PC-9 (cell line): Measurements from ENCODE around the gene GGT1. TPM values are rescaled to one million over a fixed set of nuclear protein-coding genes. Genes with fewer than 3 reads are reported as not detected.

Source experiments
- BruUV-seq: library from RNA; stranded (reverse); fragments of 400-500 nt; replicated peaks from 2 replicates; lab custom pipeline; 2021; lab: Mats Ljungman, UMichigan
- CTCF ChIA-PET: fragments of 300-600 bp; sonication (Branson Sonifier 250); formaldehyde crosslinking; loops from one replicate; lab custom pipeline; 2022; ENCODE audit warnings: antibody characterized with exemption; lab: Charles Lee
- POLR2A ChIA-PET: fragments of 300-600 bp; sonication (Branson Sonifier 250); formaldehyde crosslinking; loops from one replicate; lab custom pipeline; 2022; ENCODE audit warnings: antibody characterized with exemption; ENCODE audit not compliant: unreplicated experiment; lab: Charles Lee
- DNase-seq, 2 experiments: peaks; one replicate each; pipeline versions ENCODE4 v3.0.0 to v3.0.0-alpha.2; 2015 to 2022; ENCODE audit warnings: mixed read lengths in 1 of 2
- H2AFZ ChIP-seq: fragments of 200-600 bp; sonication (generic); 2 replicates; pipeline ENCODE4 v1.8.1; 2017; ENCODE audit warnings: antibody characterized with exemption
- H3F3A ChIP-seq: fragments of 200-600 bp; sonication (generic); 2 replicates; pipeline ENCODE4 v1.8.1; 2017; ENCODE audit warnings: antibody characterized with exemption, mild to moderate bottlenecking, low read depth; ENCODE audit not compliant: insufficient read depth
- H3K27ac ChIP-seq: fragments of 200-600 bp; sonication (generic); 2 replicates; pipeline ENCODE4 v1.6.1; 2016; ENCODE audit warnings: mixed run types
- H3K27me3 ChIP-seq: fragments of 200-600 bp; sonication (generic); 2 replicates; pipeline ENCODE4 v1.6.1; 2016; ENCODE audit warnings: low read depth, mixed run types; ENCODE audit not compliant: insufficient read depth
- H3K36me3 ChIP-seq: fragments of 200-600 bp; sonication (generic); 2 replicates; pipeline ENCODE4 v1.6.1; 2016; ENCODE audit warnings: low read depth, mixed run types
- H3K4me1 ChIP-seq: fragments of 200-600 bp; sonication (generic); replicated peaks from 2 replicates; pipeline ENCODE4 v1.6.1; 2016; ENCODE audit warnings: mixed run types; ENCODE audit not compliant: insufficient read depth
- H3K4me2 ChIP-seq: fragments of 200-600 bp; sonication (generic); 2 replicates; pipeline ENCODE4 v1.6.1; 2017; ENCODE audit warnings: mixed run types
- H3K4me3 ChIP-seq: fragments of 200-600 bp; sonication (generic); 2 replicates; pipeline ENCODE4 v1.6.1; 2016; ENCODE audit warnings: mixed run types
- H3K79me2 ChIP-seq: fragments of 200-600 bp; sonication (generic); 2 replicates; pipeline ENCODE4 v1.6.1; 2017; ENCODE audit warnings: low read depth, mixed run types
- H3K9me2 ChIP-seq: fragments of 200-600 bp; sonication (generic); 2 replicates; pipeline ENCODE4 v1.8.1; 2017; ENCODE audit warnings: mild to moderate bottlenecking; ENCODE audit not compliant: insufficient read depth
- H3K9me3 ChIP-seq: fragments of 200-600 bp; sonication (generic); 2 replicates; pipeline ENCODE4 v1.8.1; 2016; ENCODE audit warnings: low read depth; ENCODE audit not compliant: insufficient read depth
- H4K20me1 ChIP-seq: fragments of 200-600 bp; sonication (generic); 2 replicates; pipeline ENCODE4 v1.8.1; 2017; ENCODE audit not compliant: insufficient read depth
- EZH2 ChIP-seq: fragments of 200-600 bp; sonication (generic); IDR thresholded peaks from 2 replicates; pipeline ENCODE4 v1.8.0; 2017; ENCODE audit warnings: antibody characterized with exemption, low read depth
- intact Hi-C: fragments of 100-400 bp; cut with micrococcal nuclease; formaldehyde crosslinking; loops from one replicate; pipeline ENCODE4 v1.10.0; 2022; ENCODE audit not compliant: unreplicated experiment
- total RNA-seq: library from RNA; stranded (reverse); gene quantifications from 2 replicates; pipeline ENCODE4 v1.2.3, GENCODE V29; 2021
- TF ChIP-seq, protein P1 (sequence below): fragments of 200-600 bp; sonication (generic); conservative IDR thresholded peaks from 2 replicates; pipeline ENCODE4 v1.6.1; 2017; ENCODE audit warnings: mixed run types, antibody characterized with exemption, mild to moderate bottlenecking, moderate library complexity

The GGT1 gene
- total RNA-seq, 1 experiment from 2014 or later = 7.4 TPM

- no peak overlapping the region for H3K27ac ChIP-seq
- no peaks in the 10 kb centered on the region for H3F3A ChIP-seq
- no peak overlapping the region for H3K4me3 ChIP-seq
- no peaks in the 10 kb centered on the region for H4K20me1 ChIP-seq
- H2AFZ ChIP-seq = no peak overlapping the region
- intact Hi-C loops = no loop called here
- no peak for TF ChIP-seq EZH2
- TF ChIP-seq, protein P1, sequence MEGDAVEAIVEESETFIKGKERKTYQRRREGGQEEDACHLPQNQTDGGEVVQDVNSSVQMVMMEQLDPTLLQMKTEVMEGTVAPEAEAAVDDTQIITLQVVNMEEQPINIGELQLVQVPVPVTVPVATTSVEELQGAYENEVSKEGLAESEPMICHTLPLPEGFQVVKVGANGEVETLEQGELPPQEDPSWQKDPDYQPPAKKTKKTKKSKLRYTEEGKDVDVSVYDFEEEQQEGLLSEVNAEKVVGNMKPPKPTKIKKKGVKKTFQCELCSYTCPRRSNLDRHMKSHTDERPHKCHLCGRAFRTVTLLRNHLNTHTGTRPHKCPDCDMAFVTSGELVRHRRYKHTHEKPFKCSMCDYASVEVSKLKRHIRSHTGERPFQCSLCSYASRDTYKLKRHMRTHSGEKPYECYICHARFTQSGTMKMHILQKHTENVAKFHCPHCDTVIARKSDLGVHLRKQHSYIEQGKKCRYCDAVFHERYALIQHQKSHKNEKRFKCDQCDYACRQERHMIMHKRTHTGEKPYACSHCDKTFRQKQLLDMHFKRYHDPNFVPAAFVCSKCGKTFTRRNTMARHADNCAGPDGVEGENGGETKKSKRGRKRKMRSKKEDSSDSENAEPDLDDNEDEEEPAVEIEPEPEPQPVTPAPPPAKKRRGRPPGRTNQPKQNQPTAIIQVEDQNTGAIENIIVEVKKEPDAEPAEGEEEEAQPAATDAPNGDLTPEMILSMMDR = no peak
- H3K27me3 ChIP-seq = no peaks in the 10 kb centered on the region
- peaks cover 10% of the 10 kb centered on the region for H3K4me1 ChIP-seq
- ChIA-PET CTCF (interaction anchor here (0.6 kb wide), 1 partner anchor 1443 kb away, joined by 7 read pairs; no protein-coding TSS in a partner anchor), POLR2A (no interaction called here)
- H3K9me2 ChIP-seq = no peaks in the 10 kb centered on the region
- no peak overlapping the region for H3K4me2 ChIP-seq
- H3K9me3 ChIP-seq = no peaks in the 10 kb centered on the region
- DNase-seq = no peak
- BruUV-seq = no TSS peak
- H3K79me2 ChIP-seq = no peaks in the 10 kb centered on the region
- H3K36me3 ChIP-seq = no peaks in the 10 kb centered on the region
These were observed 15.7 kb upstream of the GGT1 start for GRCh38 chr22:24587251-24587650.

- no peak overlapping the region for H3K27ac ChIP-seq
- no peak for TF ChIP-seq EZH2
- TF ChIP-seq, protein P1 = no peak
These were observed 15.0 kb upstream of the GGT1 start for GRCh38 chr22:24587948-24588347.

GRCh38 chr22:24588381-24588756 lies 14.6 kb upstream of the GGT1 start:
- CTCF ChIA-PET = no interaction called here
- DNase-seq = peak; percentile 43 to 45

More at GRCh38 chr22:24587948-24588347, 15.0 kb upstream of the GGT1 start:
- Histone ChIP-seq H3K4me3 (no peak overlapping the region), H3K27me3 (no peaks in the 10 kb centered on the region), H3F3A (no peaks in the 10 kb centered on the region), H3K9me3 (no peaks in the 10 kb centered on the region), H3K4me1 (peaks cover 10% of the 10 kb centered on the region), H3K36me3 (no peaks in the 10 kb centered on the region), H2AFZ (no peak overlapping the region), H3K79me2 (no peaks in the 10 kb centered on the region), H3K9me2 (no peaks in the 10 kb centered on the region), H4K20me1 (no peaks in the 10 kb centered on the region), H3K4me2 (no peak overlapping the region)
- BruUV-seq = no TSS peak
- CTCF ChIA-PET = interaction anchor here (0.6 kb wide), 1 partner anchor 1444 kb away, joined by 7 read pairs; no protein-coding TSS in a partner anchor
- POLR2A ChIA-PET = interaction anchor here (0.6 kb wide), 1 partner anchor 865 kb away, joined by 6 read pairs; no protein-coding TSS in a partner anchor
- intact Hi-C loops = no loop called here
- no peak for DNase-seq

More at GRCh38 chr22:24588381-24588756, 14.6 kb upstream of the GGT1 start:
- intact Hi-C loops = no loop called here
- Histone ChIP-seq H3K79me2 (no peaks in the 10 kb centered on the region), H3K27ac (no peak overlapping the region), H3K9me2 (no peaks in the 10 kb centered on the region), H3K4me3 (no peak overlapping the region), H3K27me3 (no peaks in the 10 kb centered on the region), H3F3A (0 out of 2 replicates have a peak, but pooled peaks cover 2% of the 10 kb centered on the region), H3K4me1 (peaks cover 13% of the 10 kb centered on the region), H2AFZ (no peak overlapping the region), H4K20me1 (no peaks in the 10 kb centered on the region), H3K4me2 (no peak overlapping the region; the same call in 1 of the 2 replicates), H3K36me3 (no peaks in the 10 kb centered on the region), H3K9me3 (no peaks in the 10 kb centered on the region)
- no TSS peak for BruUV-seq
- POLR2A ChIA-PET = interaction anchor here (0.6 kb wide), 1 partner anchor 865 kb away, joined by 6 read pairs; no protein-coding TSS in a partner anchor
- TF ChIP-seq, protein P1 = no peak
- TF ChIP-seq EZH2 = no peak
